HG03575 (cell line): ENCODE data around the gene PTPRU.

Source experiments
- ATAC-seq: cut with Tn5 transposase; IDR thresholded peaks from one replicate; pipeline ENCODE4 v1.9.1; 2021; ENCODE audit not compliant: unreplicated experiment, insufficient number of reproducible peaks, low FRiP score; ENCODE audit errors: extremely low read depth

The PTPRU gene

DNA sequence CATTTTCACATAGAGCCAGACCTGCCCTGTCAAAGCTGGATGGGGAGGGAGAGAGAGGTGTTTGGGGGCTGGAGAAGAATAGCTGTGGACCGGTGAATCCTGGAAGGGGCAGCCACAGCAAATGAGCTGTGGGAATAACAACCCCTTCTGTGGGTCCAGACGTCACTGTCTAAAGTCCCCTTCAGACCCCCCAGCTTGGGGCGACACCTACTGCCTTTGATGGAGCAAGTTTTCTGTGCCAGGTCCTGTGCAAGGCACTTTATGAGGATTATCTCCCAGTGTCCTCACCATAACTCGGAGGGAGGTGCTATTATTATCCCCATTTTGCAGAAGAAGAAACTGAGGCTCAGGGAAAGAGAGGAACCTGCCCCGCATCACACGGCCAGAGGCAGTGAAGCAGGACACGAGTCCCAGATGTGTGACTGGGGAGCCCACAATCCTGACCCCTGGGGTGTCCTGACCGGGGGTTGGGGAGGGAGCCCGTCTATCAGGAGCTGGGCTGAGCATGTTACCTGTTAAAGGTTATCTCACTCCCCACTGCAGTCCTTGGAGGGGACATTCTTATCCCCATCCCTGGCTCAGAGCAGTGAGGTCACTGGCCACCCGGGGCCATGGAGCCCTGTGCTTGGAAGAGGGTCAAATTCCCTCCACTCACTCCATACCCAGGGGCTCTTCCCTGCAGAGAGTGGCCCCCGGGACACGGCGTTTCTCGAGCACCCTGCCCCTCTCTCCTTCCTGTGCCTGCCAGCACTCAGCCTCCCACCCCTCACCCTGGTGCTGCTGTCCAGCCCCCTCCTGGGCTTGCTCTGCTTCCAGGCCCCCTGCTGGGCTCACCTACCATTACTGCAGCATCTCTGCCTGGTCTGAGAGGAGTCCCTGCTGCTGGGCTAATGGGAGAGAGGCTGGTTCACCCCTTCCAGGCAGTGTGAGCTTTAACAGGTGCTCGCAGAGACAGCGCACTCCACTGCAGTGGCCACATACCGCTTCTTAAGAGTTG, 132.9 kb downstream of the PTPRU start:
- ATAC-seq = no peak

DNA sequence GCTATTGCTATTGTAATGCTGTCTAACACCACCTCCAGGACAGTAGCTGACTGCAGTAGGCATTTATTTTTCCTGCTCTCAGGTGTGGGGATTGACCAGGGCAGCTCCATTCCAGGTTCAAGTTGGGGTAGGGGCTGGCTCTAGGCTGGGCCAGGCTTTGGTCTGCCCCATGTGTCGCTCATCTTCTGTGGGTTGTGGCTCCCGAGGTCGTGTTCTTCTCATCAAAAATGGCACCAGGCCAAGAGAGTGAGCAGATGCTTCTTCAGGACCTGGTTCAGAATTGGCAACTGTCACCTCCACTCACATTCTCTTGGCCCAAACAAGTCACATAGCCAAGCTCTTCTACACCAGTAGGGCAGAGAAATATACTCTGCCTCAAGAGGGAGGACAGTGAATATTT, 133.7 kb downstream of the PTPRU start:
- ATAC-seq = no peak

DNA sequence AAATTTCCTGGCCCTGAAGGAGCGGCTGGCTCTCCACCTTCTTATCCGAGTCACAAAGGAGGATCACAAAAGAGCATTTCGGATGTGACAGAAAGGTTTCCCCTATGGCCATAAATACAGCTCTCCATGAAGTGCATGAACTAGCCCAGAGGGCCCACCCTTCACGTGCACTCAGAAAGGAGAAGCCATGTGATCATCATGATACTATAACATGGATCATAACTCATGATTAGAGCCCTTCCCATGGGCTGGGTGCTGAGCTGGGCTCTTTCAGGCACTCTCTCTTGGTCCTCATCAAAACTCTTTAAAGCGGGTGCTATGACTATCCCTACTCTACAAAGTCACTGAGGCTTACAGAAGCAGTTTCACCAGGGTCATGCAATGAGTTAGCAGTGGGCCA, 135.0 kb downstream of the PTPRU start:
- no peak for ATAC-seq

DNA sequence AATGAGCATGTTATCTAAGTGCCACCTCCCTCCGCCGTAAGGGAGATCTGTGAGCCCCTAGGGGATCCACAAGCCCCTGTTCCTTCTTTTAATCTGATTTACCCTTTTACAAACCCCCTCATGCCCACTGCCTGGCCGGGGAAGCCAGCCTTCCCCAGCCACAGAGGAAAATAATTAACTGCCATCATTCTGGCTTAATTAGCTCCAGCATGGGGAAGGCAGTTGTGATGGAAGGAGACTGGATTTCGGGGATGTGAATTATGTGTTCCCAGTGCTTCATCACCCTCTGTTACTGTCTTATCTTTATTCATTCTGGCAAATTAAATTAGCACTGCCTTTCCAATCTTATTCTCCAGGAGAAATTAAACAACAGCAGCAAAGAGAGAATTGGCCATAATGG, 135.8 kb downstream of the PTPRU start:
- no peak for ATAC-seq
